Stomach smooth muscle (tissue), 2 donors: Measurements from ENCODE around the gene MKNK2.
"Not testable (repeated sequence)": the region's sequence is repeated elsewhere in the genome, so short reads cannot be mapped to it uniquely, and the experiment has no call there.

ENCODE experiments used
- H3K27ac ChIP-seq: one replicate; pipeline ENCODE4 v1.7.0; 2013; ENCODE audit warnings: mild to moderate bottlenecking, low read length, inconsistent platforms
- H3K27me3 ChIP-seq, 2 donors: one replicate each; pipeline ENCODE4 v1.7.0; 2013; ENCODE audit warnings: low read length in 2 of 2; ENCODE audit not compliant: insufficient read depth in 2 of 2, control insufficient read depth in 1 of 2
- H3K36me3 ChIP-seq, 2 donors: one replicate each; pipeline ENCODE4 v1.7.0; 2013; ENCODE audit warnings: low read length in 2 of 2; ENCODE audit not compliant: control insufficient read depth in 2 of 2, insufficient read depth in 2 of 2
- H3K4me1 ChIP-seq: one replicate; pipeline ENCODE4 v1.7.0; 2013; ENCODE audit warnings: low read length; ENCODE audit not compliant: control insufficient read depth, insufficient read depth
- H3K4me3 ChIP-seq, 2 donors: one replicate each; pipeline ENCODE4 v1.7.0; 2013; ENCODE audit warnings: low read length in 2 of 2
- H3K9ac ChIP-seq, 2 donors: one replicate each; pipeline ENCODE4 v1.7.0; 2013; ENCODE audit warnings: low read length in 2 of 2, mild to moderate bottlenecking in 1 of 2
- H3K9me3 ChIP-seq, 2 donors: one replicate each; pipeline ENCODE4 v1.7.0; 2013; ENCODE audit warnings: low read length in 2 of 2; ENCODE audit not compliant: control insufficient read depth in 2 of 2
- donor health status: healthy.
- donor health status: Pancreatic carcinoma.

The MKNK2 gene

DNA sequence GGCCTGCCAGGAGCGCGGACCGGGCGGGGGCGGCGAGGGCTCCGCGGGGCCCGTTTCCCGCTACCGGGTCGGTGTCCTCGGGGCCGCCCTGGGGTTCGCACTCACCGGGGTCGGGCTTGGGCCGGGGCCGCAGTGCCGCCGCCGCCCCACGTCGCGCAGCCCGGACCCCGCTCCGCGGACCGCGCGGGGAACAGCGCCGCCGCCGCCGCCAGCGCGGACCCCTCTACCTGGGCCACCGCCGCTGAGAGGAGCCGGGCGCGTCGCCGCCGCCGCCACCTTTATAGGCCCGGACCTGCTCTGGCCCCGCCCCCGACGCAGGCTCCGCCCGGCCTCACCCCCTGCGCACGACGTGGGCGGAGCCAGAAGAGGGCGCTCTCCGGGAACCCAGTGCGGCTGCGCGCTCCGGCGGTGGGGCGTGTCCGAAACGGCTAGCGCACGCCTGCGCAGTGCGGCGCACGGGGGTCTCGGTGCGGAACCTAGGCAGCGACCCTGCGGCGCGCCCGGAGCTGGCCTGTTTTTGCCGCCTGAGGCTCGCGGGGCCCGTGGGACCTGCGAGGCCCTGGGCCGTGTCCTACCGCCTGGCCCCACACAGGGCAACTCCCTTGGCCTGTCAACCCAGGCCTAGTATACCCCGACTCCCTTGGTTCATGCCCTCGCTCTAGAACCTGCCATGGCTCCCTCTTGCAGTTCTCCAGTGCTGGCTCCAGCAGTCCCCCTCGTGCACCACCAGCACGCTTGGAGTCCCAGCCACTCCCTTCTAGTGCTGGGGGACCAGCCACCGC, at the start of gene MKNK2:
Gene MKNK2 (minus strand): TSS at position 254 of the 782 bp plus-strand sequence. CDS start 393 bp downstream, outside the sequence.
- H3K27ac ChIP-seq, result peak within 1 kb of the TSS; percentile 85
- H3K27me3 ChIP-seq, result no peaks in the 10 kb centered on the region
- peaks cover 0 to 7% of the 10 kb centered on the region in 2 donors for H3K36me3 ChIP-seq
- peak within 1 kb of the TSS; percentile 79 to 80 for H3K9ac ChIP-seq
- H3K4me3 ChIP-seq, result peak within 1 kb of the TSS; percentile 89 to 95
- peaks cover 69% of the 10 kb centered on the region for H3K4me1 ChIP-seq
- H3K9me3 ChIP-seq, result no peaks in the 10 kb centered on the region

- H3K27ac ChIP-seq, result no peak overlapping the region
- no peaks in the 10 kb centered on the region for H3K9me3 ChIP-seq
- no peaks in the 10 kb centered on the region for H3K27me3 ChIP-seq
- no peak overlapping the region for H3K4me3 ChIP-seq
- H3K36me3 ChIP-seq, result peaks cover 13 to 31% of the 10 kb centered on the region in 2 donors
- no peak overlapping the region for H3K9ac ChIP-seq
- peaks cover 10% of the 10 kb centered on the region for H3K4me1 ChIP-seq
Measured at GRCh38 chr19:2100719-2101061, 49.6 kb upstream of the MKNK2 start.

- Histone ChIP-seq H3K4me3 (no peak overlapping the region), H3K27me3 (no peaks in the 10 kb centered on the region), H3K36me3 (peaks cover 13 to 29% of the 10 kb centered on the region in 2 donors), H3K4me1 (peaks cover 16% of the 10 kb centered on the region), H3K9me3 (no peaks in the 10 kb centered on the region), H3K27ac (no peak overlapping the region), H3K9ac (no peak overlapping the region)
Measured at GRCh38 chr19:2099937-2100718, 49.1 kb upstream of the MKNK2 start.

GRCh38 chr19:2099054-2099501, 48.0 kb upstream of the MKNK2 start:
- H3K4me1 ChIP-seq, result peaks cover 21% of the 10 kb centered on the region
- H3K27ac ChIP-seq, result no peak overlapping the region
- peaks cover 13 to 27% of the 10 kb centered on the region in 2 donors for H3K36me3 ChIP-seq

DNA sequence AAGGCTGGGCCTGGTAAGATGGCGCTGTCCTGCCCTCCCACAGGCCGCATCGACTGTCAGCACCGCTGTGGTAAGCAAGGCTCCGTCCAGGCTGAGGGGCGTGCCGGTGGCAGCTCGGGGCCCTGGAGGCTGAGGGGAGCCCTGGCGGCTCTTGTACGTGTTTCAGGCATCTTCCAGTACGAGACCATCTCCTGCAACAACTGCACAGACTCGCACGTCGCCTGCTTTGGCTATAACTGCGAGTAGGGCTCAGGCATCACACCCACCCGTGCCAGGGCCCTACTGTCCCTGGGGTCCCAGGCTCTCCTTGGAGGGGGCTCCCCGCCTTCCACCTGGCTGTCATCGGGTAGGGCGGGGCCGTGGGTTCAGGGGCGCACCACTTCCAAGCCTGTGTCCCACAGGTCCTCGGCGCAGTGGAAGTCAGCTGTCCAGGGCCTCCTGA, 46.9 kb upstream of the MKNK2 start:
- peaks cover 31% of the 10 kb centered on the region for H3K4me1 ChIP-seq

More at GRCh38 chr19:2099054-2099501, 48.0 kb upstream of the MKNK2 start:
- Histone ChIP-seq H3K4me3 (no peak overlapping the region), H3K9ac (no peak overlapping the region), H3K27me3 (no peaks in the 10 kb centered on the region), H3K9me3 (no peaks in the 10 kb centered on the region)

DNA sequence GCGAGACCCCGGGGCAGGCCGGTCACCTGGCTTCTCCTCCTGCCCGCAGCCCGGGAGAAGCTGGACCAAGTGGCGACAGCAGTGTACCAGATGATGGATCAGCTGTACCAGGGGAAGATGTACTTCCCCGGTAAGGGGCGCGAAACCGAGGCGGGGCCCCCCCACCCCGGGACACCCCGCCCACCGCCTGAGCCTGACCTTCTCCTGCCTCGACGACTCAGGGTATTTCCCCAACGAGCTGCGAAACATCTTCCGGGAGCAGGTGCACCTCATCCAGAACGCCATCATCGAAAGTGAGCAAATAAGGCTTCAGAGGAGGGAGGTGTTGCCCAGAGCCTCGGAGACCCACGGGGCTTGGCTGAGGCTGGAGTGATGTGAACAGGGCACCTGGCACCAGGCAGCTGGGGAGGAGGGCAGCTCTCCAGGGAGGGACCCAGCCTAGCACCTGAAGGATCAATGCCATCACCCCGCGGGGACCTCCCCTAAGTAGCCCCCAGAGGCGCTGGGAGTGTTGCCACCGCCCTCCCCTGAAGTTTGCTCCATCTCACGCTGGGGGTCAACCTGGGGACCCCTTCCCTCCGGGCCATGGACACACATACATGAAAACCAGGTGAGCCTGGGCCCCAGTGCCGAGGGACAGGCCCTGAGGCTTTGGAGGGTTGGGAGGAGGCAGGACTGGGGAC, 46.3 kb upstream of the MKNK2 start:
- Histone ChIP-seq H3K4me1 (peaks cover 36% of the 10 kb centered on the region), H3K4me3 (peak overlapping the region; percentile 59 to 78), H3K9ac (peak overlapping the region; percentile 47 to 69), H3K27me3 (no peaks in the 10 kb centered on the region), H3K9me3 (no peaks in the 10 kb centered on the region), H3K36me3 (peaks cover 13 to 24% of the 10 kb centered on the region in 2 donors), H3K27ac (peak overlapping the region; percentile 11)

More for the DNA sequence above, 46.9 kb upstream of the MKNK2 start:
- H3K27me3 ChIP-seq, result no peaks in the 10 kb centered on the region
- peaks cover 13 to 24% of the 10 kb centered on the region in 2 donors for H3K36me3 ChIP-seq
- H3K27ac ChIP-seq, result no peak overlapping the region
- H3K9ac ChIP-seq, result no peak overlapping the region
- H3K4me3 ChIP-seq, result peak overlapping the region in 1 of 2 donors; percentile 78
- no peaks in the 10 kb centered on the region for H3K9me3 ChIP-seq

GRCh38 chr19:2096480-2097202, 45.6 kb upstream of the MKNK2 start, which contains the start of gene IZUMO4:
TSS of gene IZUMO4 (plus strand) at chr19:2096915. CDS start at chr19:2096946, 31 bp downstream.
- H3K27ac ChIP-seq, result peak within 1 kb of the TSS; percentile 84
- H3K4me3 ChIP-seq, result peak within 1 kb of the TSS; percentile 78 to 83
- H3K27me3 ChIP-seq, result no peaks in the 10 kb centered on the region
- H3K36me3 ChIP-seq, result peaks cover 9 to 19% of the 10 kb centered on the region in 2 donors
- H3K4me1 ChIP-seq, result peaks cover 40% of the 10 kb centered on the region
- peak within 1 kb of the TSS; percentile 69 to 85 for H3K9ac ChIP-seq
- H3K9me3 ChIP-seq, result no peaks in the 10 kb centered on the region

DNA sequence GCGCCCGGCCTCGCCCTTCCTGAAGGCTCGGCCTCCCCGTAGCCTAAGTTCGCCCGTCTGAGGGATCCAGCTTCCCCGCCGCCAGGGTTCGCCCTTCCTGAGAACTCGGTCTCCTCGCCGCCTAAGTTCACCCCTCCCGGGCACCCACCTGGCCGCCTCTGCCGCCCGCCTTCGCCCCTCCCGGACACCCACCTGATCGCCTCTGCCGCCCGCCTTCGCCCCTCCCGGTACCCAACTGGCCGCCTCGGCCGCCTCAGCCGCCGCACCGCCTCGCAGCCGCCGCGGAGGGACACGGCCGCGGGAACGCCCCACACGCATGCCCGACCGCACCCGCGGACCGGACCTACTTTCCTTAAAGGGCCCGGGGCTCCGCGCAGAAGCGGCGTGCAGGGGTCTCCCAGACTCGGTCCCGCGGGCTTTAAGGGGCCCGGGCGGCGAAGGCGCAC, 45.0 kb upstream of the MKNK2 start, which contains the start of gene MOB3A:
Gene MOB3A (minus strand): TSS at position 293 of the 446 bp plus-strand sequence. CDS start 17,766 bp downstream, outside the sequence.
- no peaks in the 10 kb centered on the region for H3K9me3 ChIP-seq
- peaks cover 42% of the 10 kb centered on the region for H3K4me1 ChIP-seq

GRCh38 chr19:2091926-2092525, 41.0 kb upstream of the MKNK2 start:
- not testable (repeated sequence) for H3K9me3 ChIP-seq, H3K27me3 ChIP-seq, H3K27ac ChIP-seq, H3K9ac ChIP-seq, H3K36me3 ChIP-seq, H3K4me3 ChIP-seq
- peaks cover 58% of the 10 kb centered on the region for H3K4me1 ChIP-seq

More for the DNA sequence above, 45.0 kb upstream of the MKNK2 start, which contains the start of gene MOB3A:
- Histone ChIP-seq H3K9ac (peak within 1 kb of the TSS; percentile 69 to 85), H3K36me3 (peaks cover 3 to 15% of the 10 kb centered on the region in 2 donors), H3K4me3 (peak within 1 kb of the TSS; percentile 78 to 83), H3K27ac (peak within 1 kb of the TSS; percentile 84), H3K27me3 (no peaks in the 10 kb centered on the region)
